GM21515 (cell line): ENCODE data around the gene GPR107.

Source experiments
- ATAC-seq: cut with Tn5 transposase; IDR thresholded peaks from one replicate; pipeline ENCODE4 v1.9.1; 2021; ENCODE audit not compliant: unreplicated experiment

Gene GPR107

DNA sequence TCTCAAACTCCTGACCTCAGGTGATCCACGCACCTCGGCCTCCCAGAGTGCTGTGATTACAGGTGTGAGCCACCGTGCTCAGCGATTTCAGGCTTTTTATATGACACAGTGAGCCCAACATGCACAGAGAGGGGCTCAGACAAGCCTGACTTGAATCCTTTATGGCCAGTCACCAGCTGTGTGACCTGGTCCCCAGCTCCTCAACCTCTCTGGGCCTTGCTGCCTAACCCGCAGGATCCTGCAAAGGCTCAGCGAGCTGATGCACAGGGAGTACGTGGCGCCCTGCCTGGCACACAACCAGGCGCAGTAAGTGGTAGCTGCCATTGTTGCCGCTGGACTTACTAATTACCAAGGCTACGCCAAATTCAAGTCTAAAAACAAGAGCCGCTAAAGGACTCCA is 101.9 kb downstream of the GPR107 start:
- no peak for ATAC-seq

DNA sequence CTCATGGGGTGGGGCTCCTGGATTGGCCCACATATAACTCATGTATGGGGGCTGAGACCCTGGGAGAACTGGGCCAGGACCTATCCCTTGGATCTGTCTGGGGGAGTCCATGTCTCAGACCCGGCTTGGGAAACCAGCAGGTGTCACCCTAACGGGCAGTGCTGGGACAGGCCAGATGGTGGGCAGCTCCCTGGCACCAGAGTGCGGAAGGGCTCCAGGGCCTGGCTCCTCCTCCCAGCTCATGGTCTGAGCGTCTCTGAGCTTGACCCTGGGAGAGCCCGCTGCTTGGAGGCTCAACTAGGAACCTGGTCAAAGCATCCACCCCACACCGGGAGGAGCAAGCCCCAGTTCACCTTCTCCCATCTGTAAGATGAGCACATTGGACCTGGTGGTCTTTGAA is 103.0 kb downstream of the GPR107 start:
- ATAC-seq = no peak

DNA sequence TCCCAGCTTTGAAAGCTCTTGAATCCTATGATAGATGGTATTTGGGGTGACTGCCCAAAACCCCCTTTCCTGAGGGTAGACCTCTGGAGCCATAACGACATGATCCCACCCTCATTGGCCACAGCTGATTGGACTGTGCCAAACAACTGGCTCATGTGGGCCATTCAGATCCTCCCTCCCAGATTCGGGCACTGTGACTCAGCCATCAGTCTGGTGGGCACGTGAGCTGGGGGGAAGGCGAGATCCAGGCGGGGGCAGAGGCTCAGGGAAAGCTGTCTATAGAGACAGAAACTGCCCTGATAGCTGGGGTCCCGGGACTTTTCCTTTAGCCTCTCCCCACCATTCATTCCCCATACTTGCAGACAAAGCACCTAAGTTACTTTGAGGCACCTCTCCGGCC is 103.4 kb downstream of the GPR107 start:
- no peak for ATAC-seq

DNA sequence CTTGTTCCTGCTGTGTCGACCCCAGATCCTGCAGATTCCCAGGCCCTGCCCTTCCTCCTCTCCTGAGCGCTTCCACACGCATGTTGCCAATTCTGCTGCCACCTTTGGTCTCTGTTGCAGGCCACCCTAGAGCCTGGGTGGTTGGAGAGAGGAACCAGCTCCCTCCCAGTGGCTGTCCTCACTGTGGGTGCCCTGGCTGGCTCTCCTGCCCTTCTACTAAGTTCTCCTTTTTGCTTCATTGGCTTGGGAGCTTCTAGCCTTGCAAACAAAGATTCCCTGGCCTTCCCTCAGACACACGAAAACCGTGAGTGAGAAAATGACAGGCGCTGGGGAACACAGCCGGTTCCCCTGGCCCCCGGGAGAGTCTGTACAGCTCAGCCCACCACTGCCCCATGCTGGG is 104.3 kb downstream of the GPR107 start:
- no peak for ATAC-seq

DNA sequence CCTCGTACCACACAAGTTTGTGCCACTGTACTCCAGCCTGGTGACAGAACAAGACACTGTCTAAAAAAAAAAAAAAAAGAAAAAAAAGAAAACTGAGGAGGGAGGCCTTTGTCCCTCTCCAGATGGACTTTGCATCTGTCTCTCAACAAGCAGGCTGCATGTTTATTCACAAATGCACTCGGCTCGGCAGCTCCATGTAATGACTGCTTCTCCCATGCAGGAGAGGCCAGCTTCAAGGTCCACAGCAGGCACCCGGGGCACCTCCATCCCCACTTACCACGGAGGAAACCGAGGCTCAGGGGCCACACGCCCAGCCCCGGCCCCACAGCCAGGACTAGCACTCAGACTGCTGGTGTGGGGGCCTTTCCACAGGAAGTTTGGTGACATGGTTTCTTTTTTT is 105.4 kb downstream of the GPR107 start:
- ATAC-seq = no peak

DNA sequence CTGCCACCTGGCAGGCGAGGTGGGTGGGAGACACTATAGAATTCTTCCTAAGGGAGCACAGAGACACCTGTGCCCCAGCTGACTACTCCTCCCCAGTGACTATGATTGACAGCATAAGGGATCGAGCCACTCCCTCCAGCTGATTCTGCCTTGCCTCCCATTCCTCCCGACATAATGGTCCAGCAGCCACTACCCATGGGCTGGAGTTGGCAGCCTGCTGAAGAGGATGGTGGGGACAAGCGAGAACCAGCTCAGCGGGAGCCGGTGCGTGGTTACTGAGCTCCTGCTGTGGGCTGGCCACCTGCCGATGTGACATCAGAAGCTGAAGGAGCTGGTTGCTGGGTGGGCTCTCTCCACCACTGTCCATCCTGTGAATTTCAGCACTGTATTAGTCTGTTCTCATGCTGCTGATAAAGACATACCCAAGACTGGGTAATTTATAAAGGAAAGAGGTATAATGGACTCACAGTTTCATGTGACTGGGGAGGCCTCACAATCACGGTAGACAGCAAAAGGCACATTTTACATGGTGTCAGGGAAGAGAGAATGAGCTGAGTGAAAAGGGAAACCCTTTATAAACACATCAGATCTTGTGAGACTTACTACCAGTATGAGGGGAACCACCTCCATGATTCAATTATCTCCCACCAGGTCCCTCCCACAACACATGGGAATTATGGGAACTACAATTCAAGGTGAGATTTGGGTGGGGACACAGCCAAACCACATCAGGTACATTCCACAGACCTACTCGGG is 106.4 kb downstream of the GPR107 start:
- no peak for ATAC-seq

DNA sequence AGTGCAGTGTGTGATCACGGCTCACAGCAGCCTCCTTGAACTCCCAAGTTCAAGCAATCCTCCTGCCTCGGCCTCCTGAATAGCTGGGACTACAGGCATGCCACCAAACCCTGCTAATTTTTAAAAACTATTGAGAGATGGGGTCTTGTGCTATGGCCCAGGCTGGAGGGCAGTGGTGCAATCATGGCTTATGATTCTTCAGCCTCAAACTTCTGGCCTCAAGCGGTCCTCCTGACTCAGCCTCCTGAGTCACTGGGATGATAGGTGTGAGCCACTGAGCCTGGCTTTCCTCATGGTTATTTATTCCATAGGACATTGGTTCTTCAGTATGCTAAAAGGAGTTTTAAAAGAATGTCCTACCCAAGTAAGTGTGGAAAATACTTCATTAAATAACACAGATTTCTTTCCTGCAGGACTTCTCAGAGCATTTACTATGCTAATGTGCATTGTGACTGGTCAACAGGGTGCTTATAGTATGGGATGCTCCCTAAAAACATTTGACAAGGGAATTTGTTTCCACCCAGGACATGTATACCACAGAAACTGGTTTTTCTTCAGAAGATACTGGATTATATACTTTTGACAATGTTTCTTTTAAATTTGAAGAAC is 107.3 kb downstream of the GPR107 start:
- ATAC-seq = no peak

DNA sequence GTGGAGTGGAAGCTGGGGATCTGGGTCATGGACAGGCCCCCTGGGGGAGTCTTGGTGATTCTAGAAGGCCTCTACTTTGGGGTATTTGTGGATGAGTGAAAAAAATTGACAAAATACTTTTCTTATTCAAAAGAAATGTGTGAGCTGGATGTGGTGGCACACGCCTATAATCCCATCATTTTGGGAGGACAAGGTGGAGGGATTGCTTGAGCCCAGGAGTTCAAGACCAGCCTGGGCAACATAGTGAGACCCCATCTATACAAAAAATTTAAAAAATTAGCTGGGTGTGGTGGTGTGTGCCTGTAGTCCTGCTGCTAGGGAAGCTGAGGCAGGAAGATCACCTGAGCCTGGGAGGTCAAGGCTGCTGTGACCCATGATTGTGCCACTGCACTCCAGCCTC is 111.9 kb downstream of the GPR107 start:
- no peak for ATAC-seq

DNA sequence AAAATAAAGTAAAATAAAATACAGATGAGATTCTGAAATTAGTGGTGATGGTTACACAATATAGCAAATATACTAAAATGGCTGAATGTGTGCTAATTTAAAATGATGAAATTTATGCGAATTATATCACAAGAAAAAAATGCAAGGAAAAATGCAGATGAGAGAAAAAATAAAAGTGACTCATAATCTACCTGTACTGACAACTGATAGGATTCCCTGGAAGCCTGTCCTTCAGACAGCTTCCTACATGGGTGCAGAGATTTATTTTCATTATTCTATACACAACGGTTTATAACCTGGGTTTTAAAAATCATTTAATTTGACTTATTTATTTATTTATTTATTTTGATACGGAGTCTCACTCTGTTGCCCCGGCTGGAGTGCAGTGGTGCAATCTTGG is 112.7 kb downstream of the GPR107 start:
- no peak for ATAC-seq

DNA sequence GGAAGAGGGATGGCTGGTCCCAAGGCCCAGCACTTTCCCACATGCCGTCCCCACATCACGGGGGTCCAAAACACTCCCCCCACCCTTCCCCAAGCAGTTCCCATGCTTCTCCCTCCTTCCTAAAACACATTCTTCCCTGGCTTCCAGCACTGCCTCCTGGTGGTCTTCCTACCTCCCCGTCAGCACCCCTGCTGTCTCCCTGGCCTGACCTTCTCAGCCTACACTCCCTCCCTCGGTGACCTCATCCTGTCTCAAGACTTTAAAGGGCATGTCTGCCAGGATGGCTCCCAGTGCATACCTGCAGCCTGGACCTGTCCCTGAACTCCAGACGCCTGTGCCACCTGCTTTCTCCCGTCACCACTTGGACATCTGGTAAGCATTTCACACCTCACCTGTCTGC is 114.2 kb downstream of the GPR107 start:
- no peak for ATAC-seq

DNA sequence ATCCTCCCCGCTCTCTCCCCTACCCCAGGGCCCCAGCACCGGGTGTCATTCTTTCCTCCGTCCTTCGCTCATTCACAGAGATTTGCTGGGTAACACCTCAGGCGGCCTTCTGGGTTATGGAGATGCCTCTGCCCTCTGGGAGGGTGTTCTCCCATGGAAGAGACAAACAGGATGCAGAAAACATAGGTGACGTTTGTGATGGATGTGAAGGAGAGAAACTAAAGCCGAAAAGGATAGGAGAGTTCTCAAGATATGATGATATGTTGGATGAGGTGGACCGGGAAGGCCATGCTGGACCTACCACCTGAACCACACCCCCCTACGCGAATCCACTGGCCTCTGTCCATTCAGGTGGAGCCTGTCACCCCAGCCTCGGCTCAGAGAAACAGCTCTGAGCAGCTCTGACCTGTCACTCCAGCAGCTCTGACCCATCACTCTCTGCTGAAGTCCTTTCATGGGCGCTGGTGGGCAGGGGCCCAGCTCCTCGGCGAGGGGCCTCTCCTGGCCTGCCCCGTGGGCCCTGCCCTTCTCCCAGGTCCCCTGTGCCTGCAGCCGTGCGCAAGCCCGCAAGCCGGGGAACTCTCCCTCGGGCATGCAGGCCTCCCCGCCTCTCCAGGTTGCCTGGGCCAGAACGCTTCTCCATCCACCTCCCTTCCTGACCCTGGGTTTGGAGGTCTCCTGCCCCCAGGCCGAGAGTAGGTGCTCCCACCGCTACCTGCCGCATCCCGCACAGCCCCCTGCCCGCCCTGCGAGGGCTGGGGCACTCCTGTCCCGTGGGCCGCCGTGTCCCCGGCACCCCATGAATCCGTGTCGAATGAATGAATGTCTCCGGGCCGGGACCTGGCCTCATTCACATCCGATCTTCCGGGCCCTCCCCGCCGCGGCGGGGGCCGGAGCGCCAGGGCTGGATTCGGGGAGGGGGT is 117.8 kb downstream of the GPR107 start:
- no peak for ATAC-seq

DNA sequence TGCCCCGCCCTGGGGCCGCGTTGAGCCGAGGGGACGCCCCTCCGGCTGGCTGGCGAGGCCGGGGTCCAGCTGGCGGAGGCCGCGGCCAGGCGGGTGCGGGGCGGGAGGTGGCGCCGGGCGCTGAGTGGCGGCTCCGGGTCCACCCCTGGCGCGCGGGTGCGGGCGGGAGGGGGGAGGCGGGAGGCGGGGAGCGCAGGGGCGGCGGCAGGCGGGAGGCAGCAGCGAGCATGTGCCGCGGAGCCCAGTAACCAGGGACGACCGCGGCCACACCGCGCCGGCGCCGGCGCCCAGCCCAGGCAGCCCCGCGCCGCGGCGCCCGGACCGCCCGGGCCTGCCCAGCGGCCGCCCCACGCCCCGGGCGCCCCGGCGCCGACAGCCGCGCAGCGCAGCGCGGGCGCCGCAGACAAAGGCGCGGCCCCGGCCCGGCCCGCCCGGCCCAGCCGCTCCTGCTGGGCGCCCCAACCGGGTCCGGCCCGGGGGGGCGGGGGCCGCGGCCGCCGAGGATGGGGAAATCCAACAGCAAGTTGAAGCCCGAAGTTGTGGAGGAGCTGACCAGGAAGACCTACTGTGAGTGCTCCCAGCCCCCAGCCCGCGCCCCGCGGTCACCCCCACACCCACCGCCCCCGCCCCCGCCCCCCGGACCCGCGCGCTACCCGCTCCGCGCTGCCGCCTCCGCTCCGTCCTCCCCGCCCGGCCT is 118.6 kb downstream of the GPR107 start, which contains the start of gene NCS1:
Gene NCS1, plus strand, starts transcription at position 244 of the 697 bp plus-strand sequence. Its CDS starts 260 bp downstream, at position 504.
- ATAC-seq = no peak

DNA sequence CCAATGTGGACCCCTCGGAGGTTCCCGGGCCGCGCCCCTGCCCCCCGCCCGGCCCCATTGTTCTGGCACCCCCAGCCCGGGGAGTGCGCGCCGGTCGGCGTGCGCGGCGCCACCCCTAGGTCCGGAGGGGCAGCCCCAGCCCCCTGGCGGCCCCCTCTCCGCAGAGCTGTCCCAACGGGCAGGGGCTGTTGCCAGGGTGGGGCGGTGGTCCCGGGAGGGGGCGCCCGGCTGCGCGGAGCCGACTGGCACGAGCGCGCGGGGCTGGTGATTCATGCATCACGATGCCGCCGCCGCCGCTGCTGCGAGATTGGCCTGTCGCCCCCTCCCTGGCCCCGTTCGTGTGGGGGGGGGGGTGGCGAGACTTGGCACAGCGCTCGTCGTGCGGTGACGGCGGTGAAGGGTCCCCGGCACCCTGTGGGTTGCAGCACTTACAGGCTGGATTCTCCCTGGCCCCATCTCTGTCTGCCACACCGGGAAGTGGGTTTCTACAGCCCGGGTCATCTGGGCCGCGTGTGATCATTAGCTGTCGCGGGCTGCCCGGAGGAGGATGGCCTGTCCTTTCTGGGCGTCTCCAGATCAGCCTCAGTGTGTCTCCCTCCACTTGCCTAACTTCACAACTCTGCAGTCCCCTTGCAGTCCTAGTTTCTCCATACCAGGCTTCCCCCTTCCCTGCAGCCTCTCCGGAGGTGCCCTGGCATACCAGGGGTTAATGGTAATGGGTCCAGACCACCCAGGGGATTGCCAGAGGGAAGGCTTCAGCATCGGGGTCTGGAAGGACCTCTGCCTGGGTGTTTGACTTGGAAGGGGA is 119.4 kb downstream of the GPR107 start:
- no peak for ATAC-seq

DNA sequence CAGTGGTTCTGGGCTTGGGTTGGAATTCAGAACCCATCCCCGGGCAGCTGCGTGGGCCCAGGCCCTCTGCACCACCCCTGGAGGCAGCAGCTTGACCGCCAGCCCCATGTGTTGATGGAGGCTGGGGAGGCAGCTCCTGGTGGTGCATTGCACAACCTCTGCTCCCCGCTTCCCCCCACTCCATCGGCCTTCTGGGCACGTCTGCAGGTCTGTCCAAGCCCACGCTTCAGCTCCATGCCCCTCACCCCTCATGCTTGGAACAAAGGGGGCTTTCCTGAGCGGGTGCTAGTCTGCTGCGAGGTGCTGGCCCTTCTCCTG is 119.9 kb downstream of the GPR107 start:
- ATAC-seq = no peak

DNA sequence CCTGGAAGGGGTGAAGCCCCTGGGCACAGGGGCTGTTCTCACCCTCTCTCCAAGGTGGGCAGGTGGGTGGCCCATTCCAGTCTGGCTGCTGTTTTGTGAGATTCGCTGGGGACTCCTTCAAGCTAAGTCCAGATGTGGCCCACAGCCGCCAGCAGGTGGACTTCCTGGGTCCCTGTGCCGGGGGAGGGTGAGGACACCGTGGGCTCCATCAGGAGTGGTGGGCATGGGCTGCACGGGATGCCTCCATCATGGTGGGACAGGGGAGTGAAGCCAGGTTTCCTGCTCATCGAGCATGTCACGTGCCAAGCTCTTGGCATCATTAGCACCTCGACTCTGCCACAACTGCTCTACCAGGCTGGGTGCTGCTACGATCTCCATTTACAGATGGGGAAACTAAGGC is 120.3 kb downstream of the GPR107 start:
- ATAC-seq = no peak

DNA sequence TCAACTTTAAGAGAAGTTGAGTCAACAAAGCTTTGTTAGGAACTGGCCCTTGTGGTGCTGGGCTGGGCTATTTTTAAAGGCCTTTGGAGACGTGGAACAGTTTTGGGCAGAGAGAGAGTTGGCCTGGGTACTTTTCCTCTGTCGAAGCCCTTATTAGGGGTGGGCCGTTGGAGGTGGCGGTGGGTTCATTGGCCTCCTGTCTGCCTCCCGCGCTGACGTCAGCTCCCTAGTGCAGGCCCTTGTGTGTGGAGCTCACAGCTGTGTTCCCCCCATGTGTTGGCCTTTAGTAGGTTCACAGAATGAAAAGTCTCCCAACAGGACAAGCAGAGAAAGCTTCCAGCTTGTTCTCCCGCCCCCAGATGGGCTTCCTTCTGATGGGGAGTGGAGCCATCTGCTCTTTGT is 121.2 kb downstream of the GPR107 start:
- no peak for ATAC-seq

DNA sequence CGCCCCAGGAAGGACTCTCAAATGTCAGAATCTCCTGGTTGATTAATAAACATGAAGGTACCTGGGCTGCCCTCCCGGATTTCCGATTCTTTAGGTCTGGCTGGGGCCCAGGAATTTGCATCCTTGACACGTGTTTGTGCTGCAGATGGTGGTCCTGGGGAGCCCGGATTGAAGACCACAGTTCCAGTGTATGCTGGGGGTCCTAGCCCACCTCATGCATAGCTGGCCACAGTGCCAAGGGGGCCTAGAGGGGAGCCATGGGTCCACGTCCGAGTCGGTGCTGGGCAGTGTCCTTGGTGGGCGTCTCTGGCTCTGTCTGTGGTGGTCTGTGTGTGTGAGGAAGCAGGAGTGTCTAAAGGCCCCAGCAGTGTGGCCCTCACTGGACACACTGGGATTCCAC is 121.6 kb downstream of the GPR107 start:
- no peak for ATAC-seq

DNA sequence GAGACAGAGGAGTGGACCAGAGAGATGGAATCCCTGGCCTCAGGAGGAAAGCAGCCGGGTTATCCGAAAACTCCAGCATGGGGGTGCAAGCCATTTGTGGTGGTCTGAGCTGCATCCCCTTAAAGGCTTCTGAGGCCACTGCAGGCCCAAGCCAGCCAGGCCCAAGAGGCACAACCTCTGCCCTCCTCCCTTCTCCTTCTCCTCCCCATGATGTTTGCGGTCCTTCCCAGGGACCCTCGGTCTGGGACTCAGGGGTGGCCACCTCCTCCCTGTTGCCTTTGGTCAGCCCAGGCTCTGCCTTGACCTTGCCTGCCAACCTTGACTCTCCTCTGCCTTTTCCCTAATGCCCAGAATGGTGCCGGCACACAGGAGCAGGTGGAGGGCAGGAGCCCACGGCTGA is 123.1 kb downstream of the GPR107 start:
- ATAC-seq = no peak

DNA sequence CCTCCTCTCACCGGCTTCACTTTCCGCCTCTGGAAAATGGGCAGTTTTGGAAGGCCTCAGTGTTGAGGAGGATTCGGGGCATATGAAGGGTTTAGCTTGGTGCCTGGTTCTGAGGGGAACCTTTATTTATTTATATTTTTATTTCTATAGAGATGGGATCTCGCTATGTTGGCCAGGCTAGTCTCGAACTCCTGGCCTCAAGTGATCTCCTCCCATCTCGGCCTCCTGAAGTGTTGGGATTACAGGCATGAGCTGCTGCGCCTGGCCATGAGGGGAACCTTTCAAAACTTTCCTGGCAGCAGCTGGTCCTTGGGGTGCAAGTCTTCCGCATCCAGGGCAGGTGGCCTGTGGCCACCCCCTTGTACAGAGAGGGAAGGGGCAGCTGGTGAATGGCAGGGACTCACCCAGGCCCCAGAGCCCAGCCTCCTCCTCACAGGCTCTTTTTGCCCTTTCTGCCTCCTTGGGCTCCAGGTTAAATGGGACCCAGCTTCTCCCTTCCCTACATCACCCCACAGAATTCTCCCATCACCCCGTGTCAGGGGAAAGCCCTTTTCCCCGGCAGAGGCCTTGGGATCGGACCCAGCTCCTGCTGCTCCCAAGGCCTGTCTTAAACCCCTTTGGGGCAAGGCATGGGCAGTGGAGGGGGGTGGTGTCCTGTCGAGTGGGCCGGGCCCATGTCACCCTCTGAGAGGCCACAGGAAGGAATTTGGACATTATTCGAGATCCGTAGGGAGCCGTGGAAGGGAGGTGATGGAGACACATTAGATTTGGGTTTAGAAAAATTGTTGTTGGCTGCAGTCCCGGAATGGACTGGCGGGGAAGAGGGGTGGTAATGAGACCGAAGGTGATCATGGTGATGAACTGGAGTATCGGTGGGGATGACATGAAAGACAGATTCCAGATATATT is 124.4 kb downstream of the GPR107 start:
- ATAC-seq = no peak
